ENCODE data around the gene SSRP1.

The SSRP1 gene

DNA sequence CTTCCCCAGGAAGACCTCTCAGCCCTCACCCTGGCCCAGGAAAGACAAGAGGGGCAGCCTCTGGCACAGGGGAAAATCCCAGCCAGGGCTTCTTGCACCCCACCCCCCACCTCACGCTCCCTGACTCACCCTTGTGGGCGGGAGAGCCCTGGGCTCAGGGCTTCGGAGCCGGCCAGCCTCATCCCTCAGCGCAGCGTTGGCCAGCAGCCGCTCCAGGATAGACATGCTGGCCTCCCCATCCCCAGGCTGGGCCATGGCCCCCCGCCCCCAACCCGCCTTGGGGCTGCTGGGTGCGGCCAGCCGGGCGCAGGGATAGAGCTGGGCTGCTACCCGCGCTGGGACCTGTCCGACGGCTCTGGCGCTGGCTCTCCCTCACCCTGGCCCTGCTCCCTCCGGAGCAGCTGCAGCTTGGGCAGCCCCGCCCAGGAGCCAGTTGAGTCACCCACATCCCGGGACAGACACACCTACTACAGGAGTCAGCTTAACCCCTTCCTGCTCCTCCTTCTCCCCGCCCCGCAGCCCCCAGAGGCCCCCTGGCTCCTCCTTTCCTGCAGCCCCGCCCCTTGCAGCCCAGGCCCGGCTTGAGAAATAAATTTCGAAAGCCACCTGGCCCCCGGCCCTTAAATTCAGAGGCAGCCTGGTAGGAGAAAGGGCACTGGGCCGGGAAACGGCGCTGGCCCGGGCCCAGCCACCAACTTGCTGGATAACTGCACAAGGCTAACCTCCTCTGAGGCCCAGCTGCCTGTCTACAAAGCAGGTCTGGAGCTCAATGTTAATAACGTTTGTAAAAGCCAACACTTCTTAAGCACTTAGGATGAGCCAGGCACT lies 24.4 kb downstream of the SSRP1 start (continued):
- TF ChIP-seq, protein P1, sequence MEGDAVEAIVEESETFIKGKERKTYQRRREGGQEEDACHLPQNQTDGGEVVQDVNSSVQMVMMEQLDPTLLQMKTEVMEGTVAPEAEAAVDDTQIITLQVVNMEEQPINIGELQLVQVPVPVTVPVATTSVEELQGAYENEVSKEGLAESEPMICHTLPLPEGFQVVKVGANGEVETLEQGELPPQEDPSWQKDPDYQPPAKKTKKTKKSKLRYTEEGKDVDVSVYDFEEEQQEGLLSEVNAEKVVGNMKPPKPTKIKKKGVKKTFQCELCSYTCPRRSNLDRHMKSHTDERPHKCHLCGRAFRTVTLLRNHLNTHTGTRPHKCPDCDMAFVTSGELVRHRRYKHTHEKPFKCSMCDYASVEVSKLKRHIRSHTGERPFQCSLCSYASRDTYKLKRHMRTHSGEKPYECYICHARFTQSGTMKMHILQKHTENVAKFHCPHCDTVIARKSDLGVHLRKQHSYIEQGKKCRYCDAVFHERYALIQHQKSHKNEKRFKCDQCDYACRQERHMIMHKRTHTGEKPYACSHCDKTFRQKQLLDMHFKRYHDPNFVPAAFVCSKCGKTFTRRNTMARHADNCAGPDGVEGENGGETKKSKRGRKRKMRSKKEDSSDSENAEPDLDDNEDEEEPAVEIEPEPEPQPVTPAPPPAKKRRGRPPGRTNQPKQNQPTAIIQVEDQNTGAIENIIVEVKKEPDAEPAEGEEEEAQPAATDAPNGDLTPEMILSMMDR (tag by site-specific recombination; IDR thresholded peaks at IDR 0.05), result no peak
- TF ChIP-seq ZNF239 (tag by site-specific recombination; IDR thresholded peaks at IDR 0.05) (no peak), HOXA7 (CRISPR knock-in tag; IDR thresholded peaks at IDR 0.05; ENCODE audit: borderline replicate concordance) (no peak), ZNF785 (tag by site-specific recombination; IDR thresholded peaks at IDR 0.05) (no peak), ZEB2 (tag by site-specific recombination; IDR thresholded peaks at IDR 0.05) (0 out of 2 replicates have a peak, but pooled peaks have one; percentile 18), ZNF112 (tag by site-specific recombination; IDR thresholded peaks at IDR 0.05) (no peak), ZNF558 (tag by site-specific recombination; IDR thresholded peaks at IDR 0.05) (no peak), ZSCAN23 (tag by site-specific recombination; IDR thresholded peaks at IDR 0.05) (no peak), ZNF274 (IDR thresholded peaks at IDR 0.05; ENCODE audit: low read length) (no peak), ZNF274 (tag by site-specific recombination; IDR thresholded peaks at IDR 0.05; ENCODE audit: borderline replicate concordance) (no peak), ZNF629 (tag by site-specific recombination; IDR thresholded peaks at IDR 0.05) (peak; percentile 38; the same call in 1 of the 2 replicates), ZNF140 (tag by site-specific recombination; IDR thresholded peaks at IDR 0.05) (no peak), ZNF529 (tag by site-specific recombination; IDR thresholded peaks at IDR 0.05; ENCODE audit: insufficient replicate concordance) (no peak), ZNF223 (tag by site-specific recombination; IDR thresholded peaks at IDR 0.05) (no peak), ZNF24 (tag by site-specific recombination; IDR thresholded peaks at IDR 0.05) (no peak), ZNF146 (tag by site-specific recombination; IDR thresholded peaks at IDR 0.05) (no peak), ZNF155 (tag by site-specific recombination; IDR thresholded peaks at IDR 0.05) (no peak), ZNF157 (tag by site-specific recombination; IDR thresholded peaks at IDR 0.05) (no peak), ZNF16 (tag by site-specific recombination; IDR thresholded peaks at IDR 0.05; ENCODE audit: low read depth) (no peak), ZNF623 (tag by site-specific recombination; IDR thresholded peaks at IDR 0.05) (no peak), ZNF792 (tag by site-specific recombination; IDR thresholded peaks at IDR 0.05) (no peak), ZNF404 (tag by site-specific recombination; IDR thresholded peaks at IDR 0.05) (no peak), KLF7 (tag by site-specific recombination; IDR thresholded peaks at IDR 0.05; ENCODE audit: borderline replicate concordance) (no peak), ZFP3 (tag by site-specific recombination; IDR thresholded peaks at IDR 0.05; ENCODE audit: low read depth) (no peak), ZSCAN16 (tag by site-specific recombination; IDR thresholded peaks at IDR 0.05) (no peak), ZNF549 (tag by site-specific recombination; IDR thresholded peaks at IDR 0.05) (no peak), ZNF114 (tag by site-specific recombination; IDR thresholded peaks at IDR 0.05) (no peak), ZNF521 (tag by site-specific recombination; IDR thresholded peaks at IDR 0.05) (no peak)
- TF ChIP-seq, protein P2, sequence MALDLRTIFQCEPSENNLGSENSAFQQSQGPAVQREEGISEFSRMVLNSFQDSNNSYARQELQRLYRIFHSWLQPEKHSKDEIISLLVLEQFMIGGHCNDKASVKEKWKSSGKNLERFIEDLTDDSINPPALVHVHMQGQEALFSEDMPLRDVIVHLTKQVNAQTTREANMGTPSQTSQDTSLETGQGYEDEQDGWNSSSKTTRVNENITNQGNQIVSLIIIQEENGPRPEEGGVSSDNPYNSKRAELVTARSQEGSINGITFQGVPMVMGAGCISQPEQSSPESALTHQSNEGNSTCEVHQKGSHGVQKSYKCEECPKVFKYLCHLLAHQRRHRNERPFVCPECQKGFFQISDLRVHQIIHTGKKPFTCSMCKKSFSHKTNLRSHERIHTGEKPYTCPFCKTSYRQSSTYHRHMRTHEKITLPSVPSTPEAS (tag by site-specific recombination; IDR thresholded peaks at IDR 0.05), result no peak
- TF ChIP-seq, protein P3, sequence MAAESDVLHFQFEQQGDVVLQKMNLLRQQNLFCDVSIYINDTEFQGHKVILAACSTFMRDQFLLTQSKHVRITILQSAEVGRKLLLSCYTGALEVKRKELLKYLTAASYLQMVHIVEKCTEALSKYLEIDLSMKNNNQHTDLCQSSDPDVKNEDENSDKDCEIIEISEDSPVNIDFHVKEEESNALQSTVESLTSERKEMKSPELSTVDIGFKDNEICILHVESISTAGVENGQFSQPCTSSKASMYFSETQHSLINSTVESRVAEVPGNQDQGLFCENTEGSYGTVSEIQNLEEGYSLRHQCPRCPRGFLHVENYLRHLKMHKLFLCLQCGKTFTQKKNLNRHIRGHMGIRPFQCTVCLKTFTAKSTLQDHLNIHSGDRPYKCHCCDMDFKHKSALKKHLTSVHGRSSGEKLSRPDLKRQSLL (tag by site-specific recombination; IDR thresholded peaks at IDR 0.05), result peak; percentile 86
- TF ChIP-seq, protein P4, sequence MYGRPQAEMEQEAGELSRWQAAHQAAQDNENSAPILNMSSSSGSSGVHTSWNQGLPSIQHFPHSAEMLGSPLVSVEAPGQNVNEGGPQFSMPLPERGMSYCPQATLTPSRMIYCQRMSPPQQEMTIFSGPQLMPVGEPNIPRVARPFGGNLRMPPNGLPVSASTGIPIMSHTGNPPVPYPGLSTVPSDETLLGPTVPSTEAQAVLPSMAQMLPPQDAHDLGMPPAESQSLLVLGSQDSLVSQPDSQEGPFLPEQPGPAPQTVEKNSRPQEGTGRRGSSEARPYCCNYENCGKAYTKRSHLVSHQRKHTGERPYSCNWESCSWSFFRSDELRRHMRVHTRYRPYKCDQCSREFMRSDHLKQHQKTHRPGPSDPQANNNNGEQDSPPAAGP (tag by site-specific recombination; IDR thresholded peaks at IDR 0.05), result peak; percentile 65; the same call in 1 of the 2 replicates
- TF ChIP-seq, protein P5, sequence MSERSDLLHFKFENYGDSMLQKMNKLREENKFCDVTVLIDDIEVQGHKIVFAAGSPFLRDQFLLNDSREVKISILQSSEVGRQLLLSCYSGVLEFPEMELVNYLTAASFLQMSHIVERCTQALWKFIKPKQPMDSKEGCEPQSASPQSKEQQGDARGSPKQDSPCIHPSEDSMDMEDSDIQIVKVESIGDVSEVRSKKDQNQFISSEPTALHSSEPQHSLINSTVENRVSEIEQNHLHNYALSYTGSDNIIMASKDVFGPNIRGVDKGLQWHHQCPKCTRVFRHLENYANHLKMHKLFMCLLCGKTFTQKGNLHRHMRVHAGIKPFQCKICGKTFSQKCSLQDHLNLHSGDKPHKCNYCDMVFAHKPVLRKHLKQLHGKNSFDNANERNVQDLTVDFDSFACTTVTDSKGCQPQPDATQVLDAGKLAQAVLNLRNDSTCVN (tag by site-specific recombination; optimal IDR thresholded peaks at IDR 0.05), result no peak
- TF ChIP-seq, protein P6, sequence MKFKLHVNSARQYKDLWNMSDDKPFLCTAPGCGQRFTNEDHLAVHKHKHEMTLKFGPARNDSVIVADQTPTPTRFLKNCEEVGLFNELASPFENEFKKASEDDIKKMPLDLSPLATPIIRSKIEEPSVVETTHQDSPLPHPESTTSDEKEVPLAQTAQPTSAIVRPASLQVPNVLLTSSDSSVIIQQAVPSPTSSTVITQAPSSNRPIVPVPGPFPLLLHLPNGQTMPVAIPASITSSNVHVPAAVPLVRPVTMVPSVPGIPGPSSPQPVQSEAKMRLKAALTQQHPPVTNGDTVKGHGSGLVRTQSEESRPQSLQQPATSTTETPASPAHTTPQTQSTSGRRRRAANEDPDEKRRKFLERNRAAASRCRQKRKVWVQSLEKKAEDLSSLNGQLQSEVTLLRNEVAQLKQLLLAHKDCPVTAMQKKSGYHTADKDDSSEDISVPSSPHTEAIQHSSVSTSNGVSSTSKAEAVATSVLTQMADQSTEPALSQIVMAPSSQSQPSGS (tag by site-specific recombination; IDR thresholded peaks at IDR 0.05; ENCODE audit: low read depth), result no peak

Data from HEK293 (cell line).